Measurements from ENCODE around the gene CORO1C.
A peak's percentile ranks its signal among the peaks of the same experiment; 100 is the strongest.
"Not testable (repeated sequence)": the region's sequence is repeated elsewhere in the genome, so short reads cannot be mapped to it uniquely, and the experiment has no call there.

Gene CORO1C

GRCh38 chr12:108731105-108731865 is at the start of gene CORO1C:
Gene CORO1C, minus strand, starts transcription at chr12:108731518. Its CDS starts 30,200 bp downstream, at chr12:108701318.
- peak; percentile 97 for DNase-seq

GRCh38 chr12:108779998-108780688 is 48.8 kb upstream of the CORO1C start:
- DNase-seq: no peak

DNA sequence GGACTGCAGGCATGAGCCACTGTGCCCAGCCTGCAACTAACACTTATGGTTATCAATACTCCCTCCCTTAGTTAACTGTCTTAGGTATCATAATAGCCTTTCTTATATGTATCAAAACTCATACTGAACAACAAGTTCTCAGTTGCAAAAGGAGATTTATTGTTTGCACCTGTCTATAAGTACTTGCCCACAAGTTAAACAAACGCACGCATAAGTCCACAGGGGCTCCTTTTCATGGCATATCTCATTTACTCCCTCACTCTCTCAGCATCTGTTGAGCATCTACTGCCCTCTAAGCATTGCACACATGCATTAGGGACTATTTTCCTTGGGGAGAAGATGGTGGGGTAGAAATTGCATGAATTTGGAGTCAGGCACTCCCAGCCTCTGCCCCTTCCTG is 46.7 kb upstream of the CORO1C start:
- no peak for DNase-seq

- no peak for DNase-seq
Measured at GRCh38 chr12:108777156-108777555, 45.8 kb upstream of the CORO1C start.

DNA sequence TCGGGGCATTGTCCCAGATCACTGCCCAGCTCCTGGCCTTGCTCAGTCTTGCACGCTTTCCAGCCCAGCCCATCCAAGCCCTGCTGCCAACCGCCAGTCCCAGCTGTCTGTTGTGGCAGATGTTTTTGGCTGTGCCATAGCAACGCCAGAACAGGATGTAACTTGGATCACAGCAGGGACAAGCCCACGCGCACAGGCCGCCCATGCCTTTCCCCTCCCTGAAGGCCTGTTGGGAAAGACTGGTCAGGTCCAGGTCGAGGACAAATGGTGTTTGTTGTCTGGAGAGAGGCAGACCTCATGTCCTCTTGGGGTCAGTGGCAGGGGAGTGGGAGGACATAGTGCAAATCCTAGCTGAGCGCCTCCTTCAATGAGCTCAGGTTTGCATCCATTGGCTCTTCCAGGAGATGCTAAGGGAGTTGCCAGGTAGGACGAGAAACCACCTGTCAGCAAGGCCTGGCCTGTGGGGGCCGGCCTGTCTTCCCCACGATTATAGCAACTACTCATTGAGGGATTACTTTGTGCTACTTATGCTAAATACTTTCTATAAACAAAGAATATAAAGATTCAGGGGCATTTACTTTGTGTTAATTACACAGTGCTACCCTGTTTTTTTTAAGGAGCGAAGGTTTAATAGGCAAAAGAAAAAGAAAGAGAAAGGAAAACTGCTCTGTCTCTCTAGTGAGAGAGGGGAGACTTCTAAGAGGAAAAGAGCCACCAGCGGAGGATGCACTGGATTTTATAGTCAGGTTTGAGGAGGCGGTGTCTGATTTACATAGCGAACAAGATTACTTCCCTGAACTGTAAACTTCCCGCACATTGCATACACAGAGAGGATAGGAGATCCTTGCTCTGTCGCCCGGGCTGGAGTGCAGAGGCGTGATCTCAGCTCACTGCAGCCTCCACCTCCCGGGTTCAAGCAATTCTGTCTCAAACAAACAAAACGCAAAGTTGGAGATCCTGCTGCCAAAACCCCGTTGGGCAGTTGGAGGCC is 42.8 kb upstream of the CORO1C start:
- DNase-seq: no peak

DNA sequence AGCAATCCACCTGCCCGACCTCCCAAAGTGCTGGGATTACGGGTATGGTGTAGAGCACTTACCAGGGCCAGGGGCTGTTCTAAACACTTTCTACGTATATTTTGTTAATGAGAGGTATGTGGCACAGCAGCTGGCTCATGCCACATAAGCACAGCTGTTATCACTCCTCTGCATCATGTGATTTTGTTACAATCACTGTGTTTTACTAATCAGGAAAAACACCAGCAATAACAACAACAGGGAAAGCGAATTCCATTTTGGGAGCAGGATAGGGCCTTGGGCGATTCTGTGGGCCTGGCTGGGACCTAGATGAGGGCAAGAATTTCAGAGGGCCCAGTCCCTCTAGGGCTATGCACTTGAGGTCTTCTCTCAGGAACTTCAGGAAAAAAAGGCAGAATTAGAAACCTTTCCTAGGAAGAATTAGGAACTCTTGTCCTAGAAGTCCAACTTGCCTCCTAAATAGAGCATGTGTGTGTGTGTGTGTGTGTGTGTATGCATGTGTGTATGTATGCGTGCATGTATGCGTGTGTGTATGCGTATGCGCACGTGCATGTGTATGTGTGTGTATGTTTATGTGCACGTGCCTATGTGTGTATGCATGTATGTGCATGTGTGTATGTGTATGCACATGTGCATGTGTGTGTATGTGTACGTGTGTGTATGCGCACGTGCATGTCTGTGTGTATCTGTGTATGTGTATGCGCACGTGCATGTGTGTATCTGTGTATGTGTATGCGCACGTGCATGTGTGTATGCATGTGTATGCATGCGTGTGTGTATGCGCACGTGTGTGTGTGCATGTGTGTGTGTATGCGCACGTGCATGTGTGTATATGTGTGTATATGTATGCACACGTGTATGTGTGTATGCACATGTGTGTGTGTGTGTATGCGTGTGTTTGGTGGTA is 41.8 kb upstream of the CORO1C start:
- DNase-seq: no peak

GRCh38 chr12:108772247-108772646 is 40.9 kb upstream of the CORO1C start:
- no peak for DNase-seq

GRCh38 chr12:108771835-108772234 is 40.5 kb upstream of the CORO1C start:
- DNase-seq: not testable (repeated sequence)

- DNase-seq: no peak
Measured at GRCh38 chr12:108770963-108771362, 39.6 kb upstream of the CORO1C start.

DNA sequence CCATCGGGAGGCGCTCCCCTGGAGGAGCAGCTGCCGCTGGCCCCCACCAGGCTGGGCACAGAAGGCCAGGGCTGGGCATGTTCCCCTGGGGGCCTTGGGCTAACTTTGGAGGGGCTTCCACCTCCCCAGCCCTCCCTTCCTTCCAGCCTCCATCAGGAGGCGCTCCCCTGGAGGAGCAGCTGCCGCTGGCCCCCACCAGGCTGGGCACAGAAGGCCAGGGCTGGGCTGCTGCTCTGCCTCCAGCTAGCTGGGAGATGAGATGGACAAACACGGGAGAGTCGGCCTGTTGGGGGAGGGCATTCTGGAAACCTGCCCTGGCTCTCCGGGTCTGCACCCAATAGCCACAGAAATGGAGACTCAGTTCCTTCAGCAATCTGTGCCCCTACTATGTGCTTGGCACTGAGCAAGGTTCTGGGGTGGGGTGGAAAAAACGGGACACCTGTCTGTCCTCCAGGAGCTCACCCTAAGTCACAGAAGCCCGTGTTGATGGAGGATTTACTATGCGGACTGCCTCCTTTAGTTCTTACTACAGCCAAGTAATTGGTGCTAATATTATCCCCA is 39.0 kb upstream of the CORO1C start:
- no peak for DNase-seq

- DNase-seq: peak; percentile 14
Measured at GRCh38 chr12:108768591-108769500, 37.5 kb upstream of the CORO1C start.

GRCh38 chr12:108766294-108766693 is 35.0 kb upstream of the CORO1C start:
- DNase-seq: no peak

DNA sequence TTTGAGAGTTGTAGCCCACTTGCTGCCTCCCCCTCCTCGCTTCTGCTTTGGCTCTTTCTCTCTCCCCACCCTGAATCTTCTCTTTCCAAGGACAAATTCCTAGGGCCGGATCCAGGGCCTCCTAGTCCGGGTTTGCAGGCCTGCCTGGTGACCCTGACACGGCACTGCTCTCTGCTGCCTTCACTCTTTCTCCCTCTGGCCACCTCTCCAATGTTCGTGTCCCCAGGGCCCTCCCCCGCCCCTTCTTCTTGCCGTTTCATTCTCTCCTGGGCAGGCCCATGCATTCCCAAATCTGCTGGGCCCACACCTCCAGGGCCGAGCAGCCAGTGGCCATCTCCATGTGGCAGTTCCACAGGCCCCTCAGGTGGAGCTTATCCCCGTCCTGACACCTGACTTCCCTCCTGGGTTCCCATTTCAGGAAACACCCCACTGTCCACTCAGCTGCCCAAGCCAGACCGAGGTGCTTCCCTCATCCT is 34.0 kb upstream of the CORO1C start:
- DNase-seq: no peak

DNA sequence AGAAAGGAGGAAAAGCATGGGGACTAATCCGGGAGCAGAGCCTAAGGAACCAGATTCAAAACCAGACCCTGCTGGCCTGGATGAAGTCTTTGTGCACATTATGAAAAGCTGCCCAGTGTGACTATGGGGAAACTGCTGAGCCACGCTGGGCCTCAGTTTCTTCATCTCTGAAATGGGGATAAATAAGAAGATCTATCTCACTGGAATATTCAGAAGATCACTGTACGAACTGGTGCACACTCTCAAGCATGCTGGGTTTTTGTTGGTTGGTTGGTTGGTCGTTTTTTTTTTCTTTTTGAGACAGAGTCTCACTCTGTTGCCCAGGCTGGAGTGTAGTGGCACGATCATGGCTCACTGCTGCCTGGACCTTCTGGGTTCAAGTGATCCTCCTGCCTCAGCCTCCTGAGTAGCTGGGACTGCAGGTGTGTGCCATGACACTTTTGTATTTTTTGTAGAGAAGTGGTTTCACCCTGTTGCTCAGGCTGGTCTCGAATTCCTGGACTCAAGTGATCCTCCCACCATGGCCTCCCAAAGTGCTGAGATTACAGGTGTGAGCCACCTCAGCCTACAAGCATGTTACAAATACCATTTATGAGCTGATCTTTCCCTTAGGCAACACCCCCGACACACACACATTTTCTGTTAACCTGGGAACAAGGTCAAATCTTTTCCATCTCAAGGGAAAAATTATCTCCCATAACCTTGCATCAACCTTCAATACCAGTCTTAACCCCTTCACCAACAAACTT is 33.4 kb upstream of the CORO1C start:
- DNase-seq: no peak

DNA sequence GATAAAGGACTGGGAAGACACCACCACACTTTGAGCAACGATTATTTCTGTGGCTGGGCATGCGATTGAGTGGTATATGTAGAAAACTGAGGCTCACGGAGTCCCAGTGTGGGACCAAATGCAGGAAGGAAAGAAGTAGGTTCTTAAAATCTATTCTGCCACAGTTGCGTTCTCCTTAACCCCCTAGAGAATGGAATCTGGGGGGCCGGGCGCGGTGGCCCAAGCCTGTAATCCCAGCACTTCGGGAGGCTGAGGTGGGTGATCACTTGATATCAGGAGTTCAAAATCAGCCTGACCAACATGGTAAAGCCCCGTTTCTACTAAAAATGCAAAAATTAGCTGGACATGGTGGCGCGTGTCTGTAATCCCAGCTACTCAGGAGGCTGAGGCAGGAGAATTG is 29.9 kb upstream of the CORO1C start:
- DNase-seq: no peak

- DNase-seq: no peak
Measured at GRCh38 chr12:108759924-108760323, 28.6 kb upstream of the CORO1C start.

GRCh38 chr12:108757856-108758255 is 26.5 kb upstream of the CORO1C start:
- DNase-seq: no peak

GRCh38 chr12:108756421-108756820 is 25.1 kb upstream of the CORO1C start:
- DNase-seq: no peak

DNA sequence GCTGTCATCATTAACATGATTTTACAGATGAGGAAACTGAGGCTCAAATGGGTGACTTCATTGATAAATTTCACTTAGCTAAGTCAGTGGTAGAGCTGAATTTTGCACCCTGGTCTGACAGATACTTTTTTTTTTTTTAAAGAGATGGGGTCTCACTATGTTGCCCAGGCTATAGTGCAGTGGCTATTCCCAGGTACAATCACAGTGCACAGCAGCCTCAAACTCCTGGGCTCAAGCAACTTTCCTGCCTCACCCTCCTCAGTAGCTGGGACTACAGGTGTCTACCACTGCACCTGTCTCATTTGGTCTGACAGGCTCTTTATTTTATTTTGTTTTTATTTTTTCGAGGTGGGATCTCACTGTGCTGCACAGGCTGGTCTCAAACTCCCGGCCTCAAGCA is 24.2 kb upstream of the CORO1C start:
- DNase-seq: no peak

DNA sequence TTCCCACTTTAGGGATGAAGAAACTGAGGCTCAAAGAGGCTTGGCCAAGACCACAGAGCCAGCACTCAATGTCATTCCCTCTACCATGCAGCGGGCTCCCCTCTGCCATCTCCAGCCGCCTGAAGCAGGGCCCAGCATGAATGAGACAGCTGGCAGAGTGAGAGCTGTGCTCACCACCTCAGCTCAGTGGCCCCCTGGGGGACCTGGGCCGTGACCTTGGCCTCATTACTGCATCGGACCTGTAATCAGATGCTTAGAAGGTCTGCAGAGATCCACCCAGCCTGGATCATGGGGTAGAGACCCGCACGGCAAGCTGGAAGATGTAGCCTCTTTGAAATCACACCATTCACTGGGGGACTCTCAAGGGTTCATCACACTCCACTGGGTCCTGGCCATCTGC is 22.7 kb upstream of the CORO1C start:
- DNase-seq: no peak
